ENCODE data around the gene GET3. TPM values are rescaled to one million over a fixed set of nuclear protein-coding genes. Genes with fewer than 3 reads are reported as not detected.

GET3 gene
- polyA plus RNA-seq, 1 of the 3 experiments (the other 2 are of a cell fraction): 264 TPM

DNA sequence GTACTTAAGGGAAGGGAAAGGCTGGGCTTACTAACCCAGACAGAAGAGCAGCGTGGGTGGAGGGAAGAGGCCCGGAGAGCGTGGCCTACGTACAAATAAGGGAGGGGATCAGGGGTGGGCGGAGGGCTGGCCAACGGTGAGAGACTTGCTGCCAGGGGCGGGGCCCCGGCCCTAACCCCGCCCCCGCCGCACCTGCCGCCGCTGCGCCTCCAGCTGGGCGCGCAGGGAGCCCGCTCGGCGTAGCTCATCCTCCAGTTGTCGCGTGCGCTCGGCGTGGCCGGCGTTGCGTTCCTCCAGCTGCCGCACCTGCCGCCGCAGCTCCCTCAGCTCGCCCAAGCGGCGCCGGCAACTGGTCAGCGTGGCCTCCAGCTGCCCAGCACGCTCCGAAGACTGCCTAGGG lies 32.4 kb downstream of the GET3 start:
- Histone ChIP-seq H3K4me1 (ENCODE audit: control insufficient read depth in 1 of 2, insufficient read depth in 2 of 2, low read depth in 1 of 2, low read length in 1 of 2) (peaks cover 6 to 23% of the 10 kb centered on the region in 2 experiments; a peak in 1 of 4 replicates), H2AFZ (ENCODE audit: low read depth) (no peak overlapping the region), H3K4me3 (ENCODE audit: low read depth in 2 of 2, low read length in 1 of 2) (no peak overlapping the region), H3F3A (replicated peaks; ENCODE audit: insufficient read depth) (peaks cover 12% of the 10 kb centered on the region), H3K79me2 (ENCODE audit: insufficient read depth) (no peaks in the 10 kb centered on the region), H3K27ac (ENCODE audit: low read depth in 2 of 2, low read length in 1 of 2) (no peak overlapping the region), H3K9me2 (no peaks in the 10 kb centered on the region), H3K9me3 (no peaks in the 10 kb centered on the region), H3K4me2 (no peak overlapping the region), H3K9ac (no peak overlapping the region), H3K27me3 (ENCODE audit: insufficient read depth) (no peaks in the 10 kb centered on the region), H3K36me3 (replicated peaks in 1 of 2; ENCODE audit: control insufficient read depth in 1 of 2, insufficient read depth in 2 of 2, low read length in 1 of 2) (no peaks in the 10 kb centered on the region), H4K20me1 (ENCODE audit: insufficient read depth) (no peaks in the 10 kb centered on the region)
- ChIA-PET POLR2A (interaction anchor here (0.8 kb wide), 1 partner anchor 22 kb away, joined by 3 read pairs; no protein-coding TSS in a partner anchor), CTCF (interaction anchor here (1.3 to 17.5 kb wide), 4 partner anchors 10 to 74 kb away, joined by 4 to 321 read pairs (median 40); partner anchors contain the start of genes FBXW9, JUNB, PRDX2 and THSD8)
- TF ChIP-seq JUND (IDR thresholded peaks at IDR 0.05) (no peak), RCOR1 (IDR thresholded peaks at IDR 0.05; ENCODE audit: low read length) (no peak), MEF2A (IDR thresholded peaks at IDR 0.05; ENCODE audit: borderline replicate concordance, low read depth) (no peak), NRF1 (IDR thresholded peaks at IDR 0.05; ENCODE audit: low read depth, low read length) (no peak), POLR2AphosphoS5 (IDR thresholded peaks at IDR 0.05; ENCODE audit: low read depth, low read length) (no peak), TEAD4 (IDR thresholded peaks at IDR 0.05; ENCODE audit: borderline replicate concordance, insufficient read depth) (no peak), ELF1 (IDR thresholded peaks at IDR 0.05) (no peak), FOXJ3 (CRISPR knock-in tag; IDR thresholded peaks at IDR 0.05) (no peak), GATA2 (CRISPR knock-in tag; IDR thresholded peaks at IDR 0.05) (no peak), SIN3A (IDR thresholded peaks at IDR 0.05; ENCODE audit: borderline replicate concordance, low read depth, low read length) (no peak), TAF1 (IDR thresholded peaks at IDR 0.05; ENCODE audit: borderline replicate concordance, low read depth, low read length) (no peak), RXRA (IDR thresholded peaks at IDR 0.05; ENCODE audit: borderline replicate concordance, low read depth) (no peak), EZH2phosphoT487 (IDR thresholded peaks at IDR 0.05; ENCODE audit: borderline replicate concordance, low read depth) (no peak), YY1 (IDR thresholded peaks at IDR 0.05; ENCODE audit: low read depth) (no peak), FOXM1 (IDR thresholded peaks at IDR 0.05; ENCODE audit: low read depth) (no peak), EP300 (IDR thresholded peaks at IDR 0.05; ENCODE audit: borderline replicate concordance in 1 of 2, low read depth in 1 of 2, low read length in 1 of 2) (no peak)
- TF ChIP-seq, protein P1, sequence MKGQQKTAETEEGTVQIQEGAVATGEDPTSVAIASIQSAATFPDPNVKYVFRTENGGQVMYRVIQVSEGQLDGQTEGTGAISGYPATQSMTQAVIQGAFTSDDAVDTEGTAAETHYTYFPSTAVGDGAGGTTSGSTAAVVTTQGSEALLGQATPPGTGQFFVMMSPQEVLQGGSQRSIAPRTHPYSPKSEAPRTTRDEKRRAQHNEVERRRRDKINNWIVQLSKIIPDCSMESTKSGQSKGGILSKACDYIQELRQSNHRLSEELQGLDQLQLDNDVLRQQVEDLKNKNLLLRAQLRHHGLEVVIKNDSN (IDR thresholded peaks at IDR 0.05; ENCODE audit: borderline replicate concordance, low read depth): no peak
- TF ChIP-seq, protein P2, sequence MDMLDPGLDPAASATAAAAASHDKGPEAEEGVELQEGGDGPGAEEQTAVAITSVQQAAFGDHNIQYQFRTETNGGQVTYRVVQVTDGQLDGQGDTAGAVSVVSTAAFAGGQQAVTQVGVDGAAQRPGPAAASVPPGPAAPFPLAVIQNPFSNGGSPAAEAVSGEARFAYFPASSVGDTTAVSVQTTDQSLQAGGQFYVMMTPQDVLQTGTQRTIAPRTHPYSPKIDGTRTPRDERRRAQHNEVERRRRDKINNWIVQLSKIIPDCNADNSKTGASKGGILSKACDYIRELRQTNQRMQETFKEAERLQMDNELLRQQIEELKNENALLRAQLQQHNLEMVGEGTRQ (IDR thresholded peaks at IDR 0.05; ENCODE audit: borderline replicate concordance, low read depth, low read length): no peak
- TF ChIP-seq, protein P3, sequence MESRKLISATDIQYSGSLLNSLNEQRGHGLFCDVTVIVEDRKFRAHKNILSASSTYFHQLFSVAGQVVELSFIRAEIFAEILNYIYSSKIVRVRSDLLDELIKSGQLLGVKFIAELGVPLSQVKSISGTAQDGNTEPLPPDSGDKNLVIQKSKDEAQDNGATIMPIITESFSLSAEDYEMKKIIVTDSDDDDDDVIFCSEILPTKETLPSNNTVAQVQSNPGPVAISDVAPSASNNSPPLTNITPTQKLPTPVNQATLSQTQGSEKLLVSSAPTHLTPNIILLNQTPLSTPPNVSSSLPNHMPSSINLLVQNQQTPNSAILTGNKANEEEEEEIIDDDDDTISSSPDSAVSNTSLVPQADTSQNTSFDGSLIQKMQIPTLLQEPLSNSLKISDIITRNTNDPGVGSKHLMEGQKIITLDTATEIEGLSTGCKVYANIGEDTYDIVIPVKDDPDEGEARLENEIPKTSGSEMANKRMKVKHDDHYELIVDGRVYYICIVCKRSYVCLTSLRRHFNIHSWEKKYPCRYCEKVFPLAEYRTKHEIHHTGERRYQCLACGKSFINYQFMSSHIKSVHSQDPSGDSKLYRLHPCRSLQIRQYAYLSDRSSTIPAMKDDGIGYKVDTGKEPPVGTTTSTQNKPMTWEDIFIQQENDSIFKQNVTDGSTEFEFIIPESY (IDR thresholded peaks at IDR 0.05; ENCODE audit: borderline replicate concordance, low read depth): no peak
- TF ChIP-seq, protein P4, sequence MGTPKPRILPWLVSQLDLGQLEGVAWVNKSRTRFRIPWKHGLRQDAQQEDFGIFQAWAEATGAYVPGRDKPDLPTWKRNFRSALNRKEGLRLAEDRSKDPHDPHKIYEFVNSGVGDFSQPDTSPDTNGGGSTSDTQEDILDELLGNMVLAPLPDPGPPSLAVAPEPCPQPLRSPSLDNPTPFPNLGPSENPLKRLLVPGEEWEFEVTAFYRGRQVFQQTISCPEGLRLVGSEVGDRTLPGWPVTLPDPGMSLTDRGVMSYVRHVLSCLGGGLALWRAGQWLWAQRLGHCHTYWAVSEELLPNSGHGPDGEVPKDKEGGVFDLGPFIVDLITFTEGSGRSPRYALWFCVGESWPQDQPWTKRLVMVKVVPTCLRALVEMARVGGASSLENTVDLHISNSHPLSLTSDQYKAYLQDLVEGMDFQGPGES (IDR thresholded peaks at IDR 0.05; ENCODE audit: low read depth, low read length): no peak
- no peak for DNase-seq
- WGBS (ENCODE audit: low lambda C conversion rate): 94% methylated on average over 27 of the region's 37 CpGs
